Fibroblast of villous mesenchyme (primary cell): ENCODE results near the gene PARP9. TPM values are rescaled to one million over a fixed set of nuclear protein-coding genes. Genes with fewer than 3 reads are reported as not detected.

ENCODE experiments used
- DNase-seq: peaks from one replicate; pipeline ENCODE4 v3.0.0-alpha.2; 2010; ENCODE audit warnings: low read depth
- H3K4me3 ChIP-seq: 2 replicates; pipeline ENCODE4 v1.5.1; 2011; ENCODE audit warnings: low read depth, mild to moderate bottlenecking, low read length
- total RNA-seq: library from RNA; depleted of rRNA; stranded (reverse); fragments of >200 nt; gene quantifications from 2 replicates; pipeline ENCODE4 v1.2.3, GENCODE V29; 2012
- TF ChIP-seq, protein P1 (sequence below): IDR thresholded peaks from 2 replicates; pipeline ENCODE4 v1.5.1; 2012; ENCODE audit warnings: low read depth, mild to moderate bottlenecking, low read length; ENCODE audit not compliant: insufficient read depth

Gene PARP9
- total RNA-seq, 1 donor: 34.5 TPM

DNA sequence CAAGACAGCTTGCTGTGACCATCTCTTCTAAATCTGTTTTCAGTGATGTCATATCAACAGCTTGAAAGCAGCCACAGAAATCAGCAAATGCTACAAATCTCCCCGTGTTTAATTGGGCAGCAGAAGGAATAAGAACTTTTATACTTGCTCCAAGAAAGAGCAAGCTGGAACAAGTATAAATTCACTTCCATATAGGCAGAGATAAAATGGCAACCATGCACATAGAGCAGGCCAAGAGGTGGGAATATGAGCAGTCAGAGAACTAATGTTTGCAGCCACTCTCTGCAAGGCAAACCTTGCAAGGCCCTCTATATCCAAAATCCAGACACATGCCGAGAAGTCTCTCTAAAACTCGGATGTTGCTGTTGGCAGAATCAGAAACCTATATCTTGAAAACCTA lies 16.0 kb downstream of the PARP9 start:
- DNase-seq: no peak
- TF ChIP-seq, protein P1, sequence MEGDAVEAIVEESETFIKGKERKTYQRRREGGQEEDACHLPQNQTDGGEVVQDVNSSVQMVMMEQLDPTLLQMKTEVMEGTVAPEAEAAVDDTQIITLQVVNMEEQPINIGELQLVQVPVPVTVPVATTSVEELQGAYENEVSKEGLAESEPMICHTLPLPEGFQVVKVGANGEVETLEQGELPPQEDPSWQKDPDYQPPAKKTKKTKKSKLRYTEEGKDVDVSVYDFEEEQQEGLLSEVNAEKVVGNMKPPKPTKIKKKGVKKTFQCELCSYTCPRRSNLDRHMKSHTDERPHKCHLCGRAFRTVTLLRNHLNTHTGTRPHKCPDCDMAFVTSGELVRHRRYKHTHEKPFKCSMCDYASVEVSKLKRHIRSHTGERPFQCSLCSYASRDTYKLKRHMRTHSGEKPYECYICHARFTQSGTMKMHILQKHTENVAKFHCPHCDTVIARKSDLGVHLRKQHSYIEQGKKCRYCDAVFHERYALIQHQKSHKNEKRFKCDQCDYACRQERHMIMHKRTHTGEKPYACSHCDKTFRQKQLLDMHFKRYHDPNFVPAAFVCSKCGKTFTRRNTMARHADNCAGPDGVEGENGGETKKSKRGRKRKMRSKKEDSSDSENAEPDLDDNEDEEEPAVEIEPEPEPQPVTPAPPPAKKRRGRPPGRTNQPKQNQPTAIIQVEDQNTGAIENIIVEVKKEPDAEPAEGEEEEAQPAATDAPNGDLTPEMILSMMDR: no peak
- H3K4me3 ChIP-seq: no peak overlapping the region

DNA sequence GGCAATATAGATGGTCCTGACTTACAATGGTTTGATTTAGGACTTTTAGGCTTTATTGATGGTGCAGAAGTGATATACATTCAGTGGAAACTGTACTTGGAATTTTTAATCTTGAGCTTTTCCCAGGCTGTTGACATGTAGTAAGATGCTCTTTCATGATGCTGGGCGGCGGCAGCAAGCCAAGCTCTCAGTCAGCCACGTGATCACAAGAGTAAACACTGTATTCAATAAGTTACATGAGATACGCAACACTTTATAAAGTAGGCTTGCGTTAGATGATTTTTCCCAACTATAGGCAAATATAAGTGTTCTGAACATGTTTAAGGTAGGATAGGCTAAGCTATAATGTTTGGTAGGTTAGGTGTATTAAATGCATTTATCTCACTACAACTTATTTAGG lies 17.9 kb downstream of the PARP9 start:
- TF ChIP-seq, protein P1: no peak
- H3K4me3 ChIP-seq: no peak overlapping the region
- no peak for DNase-seq

DNA sequence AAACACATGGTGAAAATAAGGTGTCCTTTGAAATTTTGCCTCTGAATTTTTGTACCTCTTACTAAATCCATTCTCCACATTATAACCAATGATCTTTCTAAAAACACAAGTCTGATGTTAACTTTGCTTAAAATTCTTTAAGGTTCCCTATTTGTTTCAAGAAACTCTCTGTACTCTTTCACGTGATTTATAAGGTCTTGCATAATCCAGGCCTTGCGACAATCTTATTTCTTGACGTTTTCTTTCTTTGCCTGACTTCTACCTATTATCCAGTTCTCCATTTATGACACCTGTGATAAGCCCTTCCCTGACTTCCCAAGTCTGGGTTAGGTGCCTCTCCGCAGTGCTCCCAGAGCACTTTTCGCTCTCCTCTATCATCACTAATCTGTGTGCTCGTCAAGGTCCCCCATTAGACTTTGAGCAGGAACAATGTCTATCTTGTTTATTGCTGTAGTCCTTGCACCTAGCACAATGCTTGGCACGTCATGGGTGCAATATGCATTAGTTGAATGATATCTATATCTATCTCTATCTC lies 25.1 kb downstream of the PARP9 start:
- TF ChIP-seq, protein P1: no peak
- DNase-seq: no peak
- H3K4me3 ChIP-seq: no peak overlapping the region

DNA sequence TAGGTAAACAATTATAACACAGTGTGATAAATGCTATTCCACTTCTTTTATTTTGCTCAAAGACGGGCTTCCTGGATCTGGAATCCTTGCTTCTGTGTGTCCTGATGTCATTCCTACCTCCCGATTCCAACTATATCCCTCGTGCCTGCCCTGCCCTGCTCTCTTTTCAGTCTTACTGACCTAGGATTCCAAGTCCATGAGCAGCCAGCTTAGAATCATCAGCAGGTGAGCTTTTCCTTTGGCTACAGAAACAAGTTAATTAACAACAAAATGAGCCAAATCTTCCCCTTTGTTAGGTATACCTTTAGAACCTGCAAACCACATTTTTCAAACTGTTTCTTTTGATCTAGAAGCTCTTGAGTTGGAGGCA lies 27.5 kb downstream of the PARP9 start:
- DNase-seq: no peak
- no peak overlapping the region for H3K4me3 ChIP-seq
- TF ChIP-seq, protein P1: no peak

DNA sequence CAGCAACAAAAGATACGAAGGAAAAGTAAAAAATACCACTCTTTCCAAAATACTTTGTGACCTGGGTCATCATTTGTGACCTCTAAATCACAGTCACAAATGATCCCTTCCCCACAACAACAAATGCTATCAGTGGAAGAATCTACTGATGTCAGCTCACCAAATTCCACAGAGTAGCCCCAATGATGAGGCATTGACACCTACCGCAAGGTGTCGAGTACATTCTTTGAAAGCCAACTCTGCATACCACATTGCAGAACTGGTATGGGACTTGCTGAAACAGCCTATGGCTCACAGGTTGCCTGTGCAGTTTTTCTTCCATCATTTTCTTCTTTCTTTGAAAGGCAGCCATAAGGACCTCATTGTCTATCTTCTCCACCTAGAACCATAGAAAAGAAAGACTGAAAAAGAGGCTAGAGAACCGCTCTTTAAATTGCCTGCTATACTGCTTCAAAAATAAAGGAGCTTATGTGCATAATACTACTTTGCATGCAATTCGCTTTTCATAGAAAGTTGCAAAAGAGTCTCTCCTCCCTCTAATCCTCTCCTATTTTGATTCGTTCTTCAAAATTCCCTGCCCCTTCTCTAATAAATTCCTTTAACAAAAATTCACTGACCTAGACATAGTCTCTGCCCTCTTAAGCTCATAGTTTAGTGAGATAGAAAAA lies 28.0 kb downstream of the PARP9 start:
- no peak for DNase-seq

DNA sequence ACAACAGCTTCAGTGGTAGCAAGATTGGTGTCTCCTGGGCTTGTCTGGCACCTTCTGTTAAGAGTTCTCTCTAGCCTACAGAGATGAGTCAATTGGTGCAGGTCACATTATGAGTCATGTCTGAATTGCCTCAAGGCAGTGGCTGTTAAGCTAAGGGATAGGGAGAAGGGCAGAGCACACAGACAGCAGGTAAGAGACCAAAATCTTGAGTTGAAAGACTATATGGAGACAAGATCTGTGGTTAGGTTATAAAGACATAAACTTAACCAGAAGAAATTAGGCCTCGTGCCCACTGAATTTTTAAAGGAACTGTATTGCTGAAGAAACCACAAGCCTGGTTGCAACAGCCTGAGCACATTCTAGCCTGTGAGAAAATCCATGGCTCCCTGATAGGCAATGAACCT lies 30.2 kb downstream of the PARP9 start:
- no peak overlapping the region for H3K4me3 ChIP-seq
- TF ChIP-seq, protein P1: no peak
- DNase-seq: peak; percentile 78

More for the DNA sequence above, 28.0 kb downstream of the PARP9 start:
- H3K4me3 ChIP-seq: no peak overlapping the region
- TF ChIP-seq, protein P1: no peak

DNA sequence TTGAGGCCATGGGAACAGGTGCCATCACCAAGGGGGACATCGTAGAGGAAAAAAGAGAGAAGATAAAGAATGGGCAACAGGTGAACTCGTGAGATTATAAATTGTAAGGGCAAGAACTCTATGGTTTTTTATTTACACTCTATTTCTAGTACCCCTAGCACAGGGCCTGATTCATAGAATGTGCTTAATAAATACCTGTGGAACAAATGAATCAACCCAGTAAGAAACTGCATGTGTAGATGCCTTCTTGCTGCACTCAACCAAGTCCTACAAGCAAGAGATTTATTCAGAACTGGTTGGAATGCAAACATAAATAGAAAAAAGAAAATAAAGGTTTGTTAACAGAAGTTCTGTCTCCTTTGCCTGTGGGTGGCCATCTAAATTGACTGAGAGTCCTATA lies 30.6 kb downstream of the PARP9 start:
- DNase-seq: no peak
- no peak overlapping the region for H3K4me3 ChIP-seq
- TF ChIP-seq, protein P1: no peak
